ENCODE data around the gene ZPBP.

- TF ChIP-seq CTCF (IDR thresholded peaks at IDR 0.05) (no peak), POLR2A (IDR thresholded peaks at IDR 0.05) (no peak)
Observed at GRCh38 chr7:50037086-50037485, 56.0 kb downstream of the ZPBP start.
